Neural crest cell (in vitro differentiated cells): ENCODE measurements around the gene RRM1. TPM values are rescaled to one million over a fixed set of nuclear protein-coding genes. Genes with fewer than 3 reads are reported as not detected.
"Not testable (repeated sequence)": the region's sequence is repeated elsewhere in the genome, so short reads cannot be mapped to it uniquely, and the experiment has no call there.

Experiments used
- DNase-seq: peaks from one replicate; pipeline ENCODE4 v3.0.0; 2021; ENCODE audit warnings: low read depth, mixed read lengths, low spot score
- H3K27ac Mint-ChIP-seq: one replicate; pipeline ENCODE4 v1.8.0; 2021; ENCODE audit warnings: mild to moderate bottlenecking, mixed read lengths; ENCODE audit not compliant: unreplicated experiment
- H3K27me3 Mint-ChIP-seq: 2 replicates; pipeline ENCODE4 v1.8.0; 2021; ENCODE audit warnings: low read depth, mild to moderate bottlenecking, mixed read lengths
- H3K36me3 Mint-ChIP-seq: 2 replicates; pipeline ENCODE4 v1.8.0; 2021; ENCODE audit warnings: low read depth, mild to moderate bottlenecking, mixed read lengths
- H3K4me1 Mint-ChIP-seq: 2 replicates; pipeline ENCODE4 v1.8.0; 2021; ENCODE audit warnings: mixed read lengths
- H3K4me3 Mint-ChIP-seq: one replicate; pipeline ENCODE4 v1.8.0; 2021; ENCODE audit warnings: mild to moderate bottlenecking, mixed read lengths
- H3K9me3 Mint-ChIP-seq: 2 replicates; pipeline ENCODE4 v1.8.0; 2021; ENCODE audit warnings: mixed read lengths
- CTCF ChIP-seq: fragments of 200-600 bp; sonication (generic); conservative IDR thresholded peaks from 2 replicates; pipeline ENCODE4 v1.5.0; 2021; ENCODE audit warnings: antibody characterized with exemption, mild to moderate bottlenecking
- total RNA-seq: library from RNA; stranded (reverse); gene quantifications from 2 replicates; pipeline ENCODE4 v1.2.1, GENCODE V29; 2021

Gene RRM1
- total RNA-seq, 1 donor from 2014 or later: 209 TPM

- peaks cover 19% of the 10 kb centered on the region for H3K9me3 Mint-ChIP-seq
- no peak for DNase-seq
- H3K27me3 Mint-ChIP-seq: no peaks in the 10 kb centered on the region
- no peaks in the 10 kb centered on the region for H3K4me1 Mint-ChIP-seq
- no peak overlapping the region for H3K27ac Mint-ChIP-seq
- no peak for TF ChIP-seq CTCF
- H3K36me3 Mint-ChIP-seq: peaks cover 64% of the 10 kb centered on the region
- no peak overlapping the region for H3K4me3 Mint-ChIP-seq
These were observed 45.6 kb downstream of the RRM1 start for GRCh38 chr11:4140067-4140636.

GRCh38 chr11:4146070-4146771, 51.6 kb downstream of the RRM1 start:
- no peaks in the 10 kb centered on the region for H3K9me3 Mint-ChIP-seq
- no peak overlapping the region for H3K27ac Mint-ChIP-seq
- H3K27me3 Mint-ChIP-seq: no peaks in the 10 kb centered on the region
- H3K36me3 Mint-ChIP-seq: peaks cover 23% of the 10 kb centered on the region
- no peak for TF ChIP-seq CTCF
- DNase-seq: no peak
- no peak overlapping the region for H3K4me3 Mint-ChIP-seq
- H3K4me1 Mint-ChIP-seq: no peaks in the 10 kb centered on the region

GRCh38 chr11:4146772-4147098, 52.1 kb downstream of the RRM1 start:
- no peaks in the 10 kb centered on the region for H3K27me3 Mint-ChIP-seq
- no peaks in the 10 kb centered on the region for H3K4me1 Mint-ChIP-seq
- DNase-seq: no peak
- no peaks in the 10 kb centered on the region for H3K9me3 Mint-ChIP-seq
- no peak overlapping the region for H3K4me3 Mint-ChIP-seq
- H3K36me3 Mint-ChIP-seq: peaks cover 18% of the 10 kb centered on the region
- peak overlapping the region; percentile 63 for H3K27ac Mint-ChIP-seq
- TF ChIP-seq CTCF: no peak

- H3K4me3 Mint-ChIP-seq: no peak overlapping the region
- H3K27me3 Mint-ChIP-seq: no peaks in the 10 kb centered on the region
- H3K36me3 Mint-ChIP-seq: peaks cover 4% of the 10 kb centered on the region
- no peak for DNase-seq
- no peak for TF ChIP-seq CTCF
- H3K27ac Mint-ChIP-seq: no peak overlapping the region
- H3K4me1 Mint-ChIP-seq: no peaks in the 10 kb centered on the region
- peaks cover 3% of the 10 kb centered on the region for H3K9me3 Mint-ChIP-seq
These were observed 59.9 kb downstream of the RRM1 start for GRCh38 chr11:4154503-4154902.

GRCh38 chr11:4156571-4156970, 62.0 kb downstream of the RRM1 start:
- Mint-ChIP-seq H3K36me3 (peaks cover 4% of the 10 kb centered on the region), H3K4me3 (no peak overlapping the region), H3K27me3 (no peaks in the 10 kb centered on the region), H3K4me1 (no peaks in the 10 kb centered on the region), H3K9me3 (peaks cover 7% of the 10 kb centered on the region), H3K27ac (no peak overlapping the region)
- no peak for DNase-seq
- TF ChIP-seq CTCF: no peak

- H3K4me3 Mint-ChIP-seq, H3K36me3 Mint-ChIP-seq, H3K27me3 Mint-ChIP-seq, H3K27ac Mint-ChIP-seq, H3K4me1 Mint-ChIP-seq, DNase-seq, H3K9me3 Mint-ChIP-seq: not testable (repeated sequence)
These were observed 64.2 kb downstream of the RRM1 start for GRCh38 chr11:4158818-4159217.
